K562 (cell line): ENCODE data around the gene ECSCR. TPM values are rescaled to one million over a fixed set of nuclear protein-coding genes. Genes with fewer than 3 reads are reported as not detected.

Source experiments
- ARID3A ChIP-seq: IDR thresholded peaks from 2 replicates; pipeline ENCODE4 v1.6.1; 2012; ENCODE audit warnings: low read depth, low read length, improper control_type of control experiment, borderline replicate concordance
- CC2D1A ChIP-seq: fragments of 450-650 bp; IDR thresholded peaks from 2 replicates; pipeline ENCODE4 v1.6.1; 2017; ENCODE audit warnings: mild to moderate bottlenecking
- CTCFL ChIP-seq: IDR thresholded peaks from 2 replicates; pipeline ENCODE4 v1.6.1; 2011; ENCODE audit warnings: borderline replicate concordance, low read depth, mild to moderate bottlenecking, moderate library complexity, low read length; ENCODE audit not compliant: insufficient read depth, poor library complexity, severe bottlenecking
- HOXB6 ChIP-seq: fragments of 250-450 bp; sonication (Bioruptor Pico); IDR thresholded peaks from 2 replicates; pipeline ENCODE4 v1.5.1; 2022; ENCODE audit warnings: mild to moderate bottlenecking, borderline replicate concordance
- KHSRP ChIP-seq: fragments of 450-650 bp; IDR thresholded peaks from 2 replicates; pipeline ENCODE4 v1.6.1; 2017
- PBX2 ChIP-seq, 2 experiments: IDR thresholded peaks in 1 of 2; conservative IDR thresholded peaks in 1 of 2; 2 replicates each; pipeline ENCODE4 v1.6.1; 2016; ENCODE audit warnings: low read depth in 2 of 2, mild to moderate bottlenecking in 1 of 2, missing compliant biosample characterization in 1 of 2, missing genetic modification characterization in 1 of 2, moderate library complexity in 1 of 2
- TCF15 ChIP-seq: fragments of 250-450 bp; sonication (Bioruptor Pico); IDR thresholded peaks from 2 replicates; pipeline ENCODE4 v1.8.0; 2022; ENCODE audit warnings: moderate library complexity, mild to moderate bottlenecking, inconsistent platforms
- ZNF277 ChIP-seq: fragments of 250-450 bp; sonication (Bioruptor Pico); IDR thresholded peaks from 2 replicates; pipeline ENCODE4 v1.8.0; 2022; ENCODE audit warnings: inconsistent platforms, mild to moderate bottlenecking, moderate library complexity, borderline replicate concordance
- ZNF282 ChIP-seq: sonication (generic); formaldehyde crosslinking; IDR thresholded peaks from 2 replicates; pipeline ENCODE4 v1.8.1; 2023; ENCODE audit warnings: missing genetic modification reagents
- polyA plus RNA-seq, 8 experiments: library from polyadenylated mRNA; depleted of rRNA in 4 of 8; stranded (reverse) in 5 of 8; unstranded in 3 of 8; fragments of >200 nt; fragmentation: Nextera tagmentation in 2 of 8; fragmentation: Illumina TruSeq in 1 of 8; extraction: Ambion mirVana in 2 of 8; extraction: Trizol in 1 of 8; gene quantifications; 2 replicates each; pipeline versions ENCODE4 v1.2.1 to v1.2.3, GENCODE V29; 2011 to 2014; ENCODE audit warnings: inconsistent platforms in 1 of 8, missing spikeins in 1 of 8
- total RNA-seq, 7 experiments: library from RNA; depleted of rRNA in 6 of 7; stranded (reverse); fragments of >200 nt in 6 of 7; fragmentation: Illumina TruSeq in 2 of 7; extraction: Trizol in 2 of 7; gene quantifications; 2 replicates each; pipeline versions ENCODE4 v1.2.1 to v1.2.3, GENCODE V29; 2011 to 2021; ENCODE audit warnings: low replicate concordance in 1 of 7

ECSCR gene
- total and polyA plus RNA-seq, 9 of the 15 experiments (the other 6 are each of a cell fraction or from before 2014, with no cell fraction given): 0.10 to 0.25 (median 0.13) TPM; not detected in 6

GRCh38 chr5:139457241-139457640 is 5.3 kb downstream of the ECSCR start (continued):
- TF ChIP-seq ZNF277 (CRISPR knock-in tag) (no peak), TCF15 (CRISPR knock-in tag) (no peak), CC2D1A (no peak), ARID3A (no peak), ZNF282 (CRISPR knock-in tag) (no peak), KHSRP (no peak), HOXB6 (no peak), PBX2 (CRISPR knock-in tag; IDR thresholded peaks at IDR 0.05; ENCODE audit: low read depth) (no peak), PBX2 (tag; conservative IDR thresholded peaks at IDR 0.05; ENCODE audit: low read depth) (no peak), CTCFL (no peak)
